ENCODE measurements around the gene DYSF.

Gene DYSF

GRCh38 chr2:71609441-71609840 lies 156.1 kb downstream of the DYSF start:
- no peak for TF ChIP-seq POLR2AphosphoS5 (IDR thresholded peaks at IDR 0.05; ENCODE audit: low read depth, low read length)

- TF ChIP-seq TAF1 (IDR thresholded peaks at IDR 0.05; ENCODE audit: borderline replicate concordance, insufficient read depth, low read length) (no peak), POLR2AphosphoS5 (IDR thresholded peaks at IDR 0.05; ENCODE audit: low read depth, low read length) (no peak)
Measured at GRCh38 chr2:71609958-71610357, 156.6 kb downstream of the DYSF start.

GRCh38 chr2:71610671-71611070 lies 157.3 kb downstream of the DYSF start:
- TF ChIP-seq REST (IDR thresholded peaks at IDR 0.05; ENCODE audit: insufficient read depth in 1 of 2, low read depth in 2 of 2, low read length in 2 of 2) (no peak), SIN3A (IDR thresholded peaks at IDR 0.05; ENCODE audit: borderline replicate concordance, insufficient read depth, low read length) (no peak), TAF1 (IDR thresholded peaks at IDR 0.05; ENCODE audit: borderline replicate concordance, insufficient read depth, low read length) (no peak), FOXP2 (optimal IDR thresholded peaks at IDR 0.05; ENCODE audit: borderline replicate concordance, extremely low read depth, extremely low read length, insufficient read depth) (no peak), POLR2AphosphoS5 (IDR thresholded peaks at IDR 0.05; ENCODE audit: low read depth, low read length) (no peak)

- TF ChIP-seq REST (IDR thresholded peaks at IDR 0.05; ENCODE audit: insufficient read depth in 1 of 2, low read depth in 2 of 2, low read length in 2 of 2) (no peak), FOXP2 (optimal IDR thresholded peaks at IDR 0.05; ENCODE audit: borderline replicate concordance, extremely low read depth, extremely low read length, insufficient read depth) (no peak), TAF1 (IDR thresholded peaks at IDR 0.05; ENCODE audit: borderline replicate concordance, insufficient read depth, low read length) (no peak), POLR2AphosphoS5 (IDR thresholded peaks at IDR 0.05; ENCODE audit: low read depth, low read length) (no peak), SIN3A (IDR thresholded peaks at IDR 0.05; ENCODE audit: borderline replicate concordance, insufficient read depth, low read length) (no peak)
Measured at GRCh38 chr2:71611247-71611646, 157.9 kb downstream of the DYSF start.

- TF ChIP-seq SIN3A (IDR thresholded peaks at IDR 0.05; ENCODE audit: borderline replicate concordance, insufficient read depth, low read length) = no peak
- TF ChIP-seq FOXP2 (optimal IDR thresholded peaks at IDR 0.05; ENCODE audit: borderline replicate concordance, extremely low read depth, extremely low read length, insufficient read depth) = no peak
- no peak for TF ChIP-seq TAF1 (IDR thresholded peaks at IDR 0.05; ENCODE audit: borderline replicate concordance, insufficient read depth, low read length)
- no peak for TF ChIP-seq REST (IDR thresholded peaks at IDR 0.05; ENCODE audit: insufficient read depth in 1 of 2, low read depth in 2 of 2, low read length in 2 of 2)
- TF ChIP-seq POLR2AphosphoS5 (IDR thresholded peaks at IDR 0.05; ENCODE audit: low read depth, low read length) = no peak
Measured at GRCh38 chr2:71611781-71612527, 158.6 kb downstream of the DYSF start.

GRCh38 chr2:71612581-71613402 lies 159.4 kb downstream of the DYSF start:
- TF ChIP-seq REST (IDR thresholded peaks at IDR 0.05; ENCODE audit: insufficient read depth in 1 of 2, low read depth in 2 of 2, low read length in 2 of 2) (no peak), TAF1 (IDR thresholded peaks at IDR 0.05; ENCODE audit: borderline replicate concordance, insufficient read depth, low read length) (no peak)

All from PFSK-1 (cell line).